Stimulated activated CD4-positive, alpha-beta T cell treated with anti-CD3 and anti-CD28 coated beads, Interleukin-4, amount 100 ng/mL, for 48 hours (primary cell): ENCODE measurements around the gene WDR54.

Source experiments
- DNase-seq, 2 donors: peaks; one replicate each; pipeline ENCODE4 v3.0.0-alpha.2; 2020; ENCODE audit warnings: low read depth in 2 of 2

WDR54 gene

GRCh38 chr2:74421221-74421870 lies at the start of gene WDR54, which contains the start of gene C2orf81:
TSS of gene WDR54 (plus strand) at chr2:74421730. CDS start at chr2:74422154, 424 bp downstream.
TSS of gene C2orf81 (minus strand) at chr2:74421619. CDS start at chr2:74421560, 59 bp downstream.
- DNase-seq: peak; percentile 95

- DNase-seq: no peak
Observed at GRCh38 chr2:74372674-74373073, 48.9 kb upstream of the WDR54 start.

GRCh38 chr2:74373221-74373676 lies 48.3 kb upstream of the WDR54 start:
- DNase-seq: no peak

GRCh38 chr2:74373985-74374384 lies 47.5 kb upstream of the WDR54 start:
- no peak for DNase-seq

GRCh38 chr2:74374509-74375205 lies 46.9 kb upstream of the WDR54 start:
- DNase-seq: no peak

- no peak for DNase-seq
Observed at GRCh38 chr2:74375838-74376237, 45.7 kb upstream of the WDR54 start.

- no peak for DNase-seq
Observed at GRCh38 chr2:74378007-74378406, 43.5 kb upstream of the WDR54 start.

GRCh38 chr2:74379851-74380789 lies 41.4 kb upstream of the WDR54 start, which contains the start of gene DCTN1:
TSS of gene DCTN1 (minus strand) at chr2:74380311. CDS start at chr2:74380037, 274 bp downstream.
- no peak for DNase-seq

GRCh38 chr2:74381751-74382150 lies 39.8 kb upstream of the WDR54 start:
- no peak for DNase-seq

GRCh38 chr2:74383254-74383653 lies 38.3 kb upstream of the WDR54 start:
- no peak for DNase-seq

- no peak for DNase-seq
Observed at GRCh38 chr2:74384051-74384450, 37.5 kb upstream of the WDR54 start.

- no peak for DNase-seq
Observed at GRCh38 chr2:74385396-74385795, 36.1 kb upstream of the WDR54 start.

- no peak for DNase-seq
Observed at GRCh38 chr2:74387346-74387745, 34.2 kb upstream of the WDR54 start.

- DNase-seq: no peak
Observed at GRCh38 chr2:74390606-74391005, 30.9 kb upstream of the WDR54 start.

- no peak for DNase-seq
Observed at GRCh38 chr2:74391209-74391579, 30.3 kb upstream of the WDR54 start.

- DNase-seq: peak; percentile 90 to 94
Observed at GRCh38 chr2:74391580-74392448, 29.7 kb upstream of the WDR54 start.

- no peak for DNase-seq
Observed at GRCh38 chr2:74392449-74392743, 29.1 kb upstream of the WDR54 start.

- no peak for DNase-seq
Observed at GRCh38 chr2:74393525-74393924, 28.0 kb upstream of the WDR54 start.

- DNase-seq: no peak
Observed at GRCh38 chr2:74396149-74396548, 25.4 kb upstream of the WDR54 start.

- DNase-seq: no peak
Observed at GRCh38 chr2:74399785-74400184, 21.7 kb upstream of the WDR54 start.

- DNase-seq: no peak
Observed at GRCh38 chr2:74401891-74402290, 19.6 kb upstream of the WDR54 start.
